Smooth muscle cell (in vitro differentiated cells): ENCODE results near the gene SLC12A4. TPM values are rescaled to one million over a fixed set of nuclear protein-coding genes. Genes with fewer than 3 reads are reported as not detected.

ENCODE experiments used
- DNase-seq: peaks from one replicate; lab custom pipeline; 2025; ENCODE audit not compliant: unreplicated experiment; lab: John Stamatoyannopoulos, UW
- H2AFZ ChIP-seq: fragments of 200-600 bp; sonication (generic); 2 replicates; pipeline ENCODE4 v1.6.0; 2016; ENCODE audit warnings: antibody characterized with exemption, low read depth, mild to moderate bottlenecking
- H3F3A ChIP-seq: fragments of 200-600 bp; sonication (generic); 2 replicates; pipeline ENCODE4 v1.6.0; 2017; ENCODE audit warnings: antibody characterized with exemption, low read depth
- H3K27ac ChIP-seq: fragments of 200-600 bp; sonication (generic); 2 replicates; pipeline ENCODE4 v1.5.1; 2016; ENCODE audit warnings: low read depth, mild to moderate bottlenecking
- H3K27me3 ChIP-seq: fragments of 200-600 bp; sonication (generic); 2 replicates; pipeline ENCODE4 v1.6.1; 2016; ENCODE audit warnings: low read depth, mild to moderate bottlenecking
- H3K36me3 ChIP-seq: fragments of 200-600 bp; sonication (generic); 2 replicates; pipeline ENCODE4 v1.5.1; 2016; ENCODE audit warnings: low read depth
- H3K4me1 ChIP-seq: fragments of 200-600 bp; sonication (generic); 2 replicates; pipeline ENCODE4 v1.5.1; 2016; ENCODE audit warnings: low read depth
- H3K4me2 ChIP-seq: fragments of 200-600 bp; sonication (generic); 2 replicates; pipeline ENCODE4 v1.6.0; 2016; ENCODE audit warnings: mild to moderate bottlenecking
- H3K4me3 ChIP-seq: fragments of 200-600 bp; sonication (generic); 2 replicates; pipeline ENCODE4 v1.5.1; 2016; ENCODE audit warnings: mild to moderate bottlenecking
- H3K79me2 ChIP-seq: fragments of 200-600 bp; sonication (generic); 2 replicates; pipeline ENCODE4 v1.6.0; 2016; ENCODE audit warnings: low read depth, mild to moderate bottlenecking
- H3K9ac ChIP-seq: fragments of 200-600 bp; sonication (generic); 2 replicates; pipeline ENCODE4 v1.6.0; 2016; ENCODE audit warnings: low read depth
- H3K9me3 ChIP-seq: fragments of 200-600 bp; sonication (generic); replicated peaks from 2 replicates; pipeline ENCODE4 v1.5.1; 2016; ENCODE audit warnings: low read depth
- H4K20me1 ChIP-seq: fragments of 200-600 bp; sonication (generic); 2 replicates; pipeline ENCODE4 v1.6.0; 2016; ENCODE audit warnings: low read depth
- CTCF ChIP-seq: fragments of 200-600 bp; sonication (generic); IDR thresholded peaks from 2 replicates; pipeline ENCODE4 v1.5.1; 2017; ENCODE audit warnings: borderline replicate concordance, mild to moderate bottlenecking, antibody characterized with exemption; ENCODE audit not compliant: insufficient read depth, poor library complexity, severe bottlenecking
- WGBS: methylation state at CpG from one replicate; pipeline ENCODE4 v1.1.7; 2016; ENCODE audit warnings: low lambda C conversion rate; 5-methylcytosine and 5-hydroxymethylcytosine counted together
- polyA plus RNA-seq: library from polyadenylated mRNA; unstranded; fragments of >200 nt; fragmentation: Nextera tagmentation; extraction: Ambion mirVana; gene quantifications from 2 replicates; pipeline ENCODE4 v1.2.1, GENCODE V29; 2016
- total RNA-seq: library from RNA; depleted of rRNA; stranded (reverse); fragments of >200 nt; gene quantifications from 2 replicates; pipeline ENCODE4 v1.2.3, GENCODE V29; 2014

Gene SLC12A4
- total and polyA plus RNA-seq, 2 experiments from 2014 or later = 47.7 to 92.4 TPM

DNA sequence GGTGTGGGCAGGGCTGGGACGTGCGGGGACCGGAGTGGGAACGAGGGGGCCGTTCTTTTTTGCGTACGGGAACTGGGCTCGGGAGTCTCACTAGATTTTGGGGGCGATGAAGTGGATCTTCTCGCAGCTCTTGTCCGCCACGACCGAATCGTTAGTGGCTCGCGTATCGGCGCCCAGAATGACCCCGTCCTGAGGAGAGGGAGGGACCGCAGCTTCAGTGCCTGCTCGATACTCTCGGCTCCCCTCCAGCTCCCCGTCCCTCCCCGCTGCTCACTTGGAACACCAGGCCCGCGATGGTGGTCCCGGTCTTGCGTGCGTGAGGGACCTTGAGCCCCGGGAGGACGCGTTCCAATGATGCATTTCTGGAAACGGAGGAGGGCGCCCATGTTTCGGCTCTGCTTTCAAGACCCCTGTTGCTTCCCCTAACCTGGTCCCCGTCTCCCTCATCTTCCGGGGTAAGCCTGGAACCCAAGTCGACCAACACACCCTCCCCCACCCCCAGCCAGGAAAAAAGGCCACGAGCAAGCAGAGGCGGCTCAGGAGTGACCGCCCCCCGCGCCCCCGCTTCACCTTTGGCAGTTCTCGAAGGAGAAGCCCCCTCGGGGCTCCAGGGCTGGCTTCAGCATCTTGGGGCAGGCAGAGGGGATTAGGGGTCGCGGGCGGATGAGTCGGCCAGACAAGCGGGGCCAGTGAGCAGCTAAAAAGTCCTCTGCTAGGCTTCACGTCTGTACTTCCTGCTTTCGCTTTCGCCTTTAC is 32.1 kb downstream of the SLC12A4 start, which contains the start of gene PSMB10:
PSMB10 (minus strand) TSS at position 727 of the 756 bp plus-strand sequence; CDS start at position 626, 101 bp downstream.
- peak; percentile 36 for DNase-seq
- no peaks in the 10 kb centered on the region for H3K36me3 ChIP-seq
- WGBS = 1% methylated on average over 46 of the region's 54 CpGs

GRCh38 chr16:67935402-67936123 is 32.9 kb downstream of the SLC12A4 start:
- no peak overlapping the region for H2AFZ ChIP-seq
- peaks cover 17% of the 10 kb centered on the region for H4K20me1 ChIP-seq
- no peaks in the 10 kb centered on the region for H3K36me3 ChIP-seq
- no peak for TF ChIP-seq CTCF
- peaks cover 12% of the 10 kb centered on the region for H3K4me1 ChIP-seq
- peak; percentile 46 for DNase-seq
- no peaks in the 10 kb centered on the region for H3K27me3 ChIP-seq
- no peaks in the 10 kb centered on the region for H3K79me2 ChIP-seq
- H3K9me3 ChIP-seq = no peaks in the 10 kb centered on the region
- no peaks in the 10 kb centered on the region for H3F3A ChIP-seq
- H3K27ac ChIP-seq = peak overlapping the region; percentile 69
- H3K4me3 ChIP-seq = peak overlapping the region; percentile 87
- under 1% methylated on average over 55 of the region's 55 CpGs for WGBS
- H3K9ac ChIP-seq = peak overlapping the region; percentile 71
- peak overlapping the region; percentile 86 for H3K4me2 ChIP-seq

More for the DNA sequence above, 32.1 kb downstream of the SLC12A4 start, which contains the start of gene PSMB10:
- peaks cover 24% of the 10 kb centered on the region for H4K20me1 ChIP-seq
- H3F3A ChIP-seq = no peaks in the 10 kb centered on the region
- TF ChIP-seq CTCF = no peak
- peaks cover 12% of the 10 kb centered on the region for H3K4me1 ChIP-seq
- H3K27ac ChIP-seq = peak within 1 kb of the TSS; percentile 69
- peak within 1 kb of the TSS; percentile 87 for H3K4me3 ChIP-seq
- no peaks in the 10 kb centered on the region for H3K9me3 ChIP-seq
- H2AFZ ChIP-seq = no peak within 1 kb of the TSS
- peak within 1 kb of the TSS; percentile 86 for H3K4me2 ChIP-seq
- H3K27me3 ChIP-seq = no peaks in the 10 kb centered on the region
- peak within 1 kb of the TSS; percentile 71 for H3K9ac ChIP-seq
- no peaks in the 10 kb centered on the region for H3K79me2 ChIP-seq

DNA sequence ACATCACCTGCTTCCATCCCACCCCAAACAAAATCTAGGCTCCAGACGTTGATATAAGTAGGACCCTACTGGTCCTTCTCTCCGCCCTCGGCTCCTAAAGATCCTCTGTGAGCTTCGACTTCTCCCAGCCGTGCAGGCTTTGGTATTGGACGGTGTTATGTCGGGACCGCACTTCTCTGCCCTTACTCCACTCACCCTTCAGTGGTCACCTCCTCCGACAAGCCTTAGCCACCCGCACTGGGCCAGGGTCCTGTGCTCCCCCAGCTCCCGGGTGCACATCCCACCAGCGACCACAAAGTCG is 33.4 kb downstream of the SLC12A4 start:
- WGBS = 7% methylated on average over 13 of the region's 13 CpGs
- H3K27ac ChIP-seq = no peak overlapping the region
- no peaks in the 10 kb centered on the region for H3K36me3 ChIP-seq

More for the DNA sequence above, 33.4 kb downstream of the SLC12A4 start:
- Histone ChIP-seq H3K9me3 (no peaks in the 10 kb centered on the region), H3K27me3 (no peaks in the 10 kb centered on the region), H3K4me3 (peak overlapping the region; percentile 87), H3K9ac (peak overlapping the region; percentile 31), H3K4me2 (peak overlapping the region; percentile 86), H3F3A (no peaks in the 10 kb centered on the region), H2AFZ (no peak overlapping the region), H3K4me1 (peaks cover 12% of the 10 kb centered on the region), H4K20me1 (peaks cover 15% of the 10 kb centered on the region), H3K79me2 (no peaks in the 10 kb centered on the region)
- DNase-seq = no peak
- TF ChIP-seq CTCF = no peak
